GM21447 (cell line): ENCODE results near the gene GUSB.
"Not testable (repeated sequence)": the region's sequence is repeated elsewhere in the genome, so short reads cannot be mapped to it uniquely, and the experiment has no call there.

ENCODE experiments used
- ATAC-seq: cut with Tn5 transposase; IDR thresholded peaks from one replicate; pipeline ENCODE4 v1.9.1; 2021; ENCODE audit not compliant: unreplicated experiment

Gene GUSB

DNA sequence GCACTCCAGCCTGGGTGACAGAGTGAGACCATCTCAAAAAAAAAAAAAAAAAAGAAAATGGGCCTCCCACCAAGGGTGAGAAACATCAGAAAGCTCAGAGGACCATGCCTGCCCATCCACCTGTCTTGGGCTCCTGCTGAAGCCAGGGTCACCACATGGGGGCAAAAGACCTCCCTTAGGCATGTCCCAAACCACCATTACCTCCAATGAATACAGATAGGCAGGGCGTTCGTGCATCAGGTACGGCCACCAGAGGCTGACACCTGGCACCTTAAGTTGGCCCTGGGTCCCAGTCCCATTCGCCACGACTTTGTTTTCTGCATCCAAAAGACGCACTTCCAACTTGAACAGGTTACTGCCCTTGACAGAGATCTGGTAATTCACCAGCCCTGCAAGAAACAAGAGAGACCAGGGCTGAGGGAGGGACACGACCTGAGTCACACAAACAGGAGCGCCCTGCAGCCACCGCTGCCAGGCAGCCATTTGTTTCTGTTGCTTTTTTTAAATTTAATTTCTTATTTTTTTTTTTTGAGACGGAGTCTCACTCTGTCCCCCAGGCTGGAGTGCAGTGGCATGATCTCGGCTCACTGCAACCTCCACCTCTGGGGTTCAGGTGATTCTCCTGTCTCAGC, 6.1 kb downstream of the GUSB start:
- no peak for ATAC-seq

DNA sequence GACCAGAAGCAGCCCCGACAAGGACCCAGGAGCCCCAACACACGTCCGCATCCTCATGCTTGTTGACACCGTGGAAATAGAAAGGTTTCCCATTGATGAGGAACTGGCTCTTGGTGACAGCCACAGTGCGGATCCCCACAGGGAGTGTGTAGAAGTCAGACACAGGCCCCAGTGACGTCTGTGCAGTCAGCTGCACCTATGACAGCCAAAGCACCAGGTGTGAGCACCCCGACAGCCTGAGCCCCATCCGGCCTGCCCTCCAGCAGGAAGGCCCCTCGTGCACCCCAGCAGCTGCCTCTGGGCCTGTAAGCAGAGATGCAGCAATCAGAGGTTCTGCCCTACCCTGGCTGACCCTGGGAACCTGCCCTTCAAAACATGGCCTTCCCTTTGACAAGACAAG, 7.1 kb downstream of the GUSB start:
- no peak for ATAC-seq

DNA sequence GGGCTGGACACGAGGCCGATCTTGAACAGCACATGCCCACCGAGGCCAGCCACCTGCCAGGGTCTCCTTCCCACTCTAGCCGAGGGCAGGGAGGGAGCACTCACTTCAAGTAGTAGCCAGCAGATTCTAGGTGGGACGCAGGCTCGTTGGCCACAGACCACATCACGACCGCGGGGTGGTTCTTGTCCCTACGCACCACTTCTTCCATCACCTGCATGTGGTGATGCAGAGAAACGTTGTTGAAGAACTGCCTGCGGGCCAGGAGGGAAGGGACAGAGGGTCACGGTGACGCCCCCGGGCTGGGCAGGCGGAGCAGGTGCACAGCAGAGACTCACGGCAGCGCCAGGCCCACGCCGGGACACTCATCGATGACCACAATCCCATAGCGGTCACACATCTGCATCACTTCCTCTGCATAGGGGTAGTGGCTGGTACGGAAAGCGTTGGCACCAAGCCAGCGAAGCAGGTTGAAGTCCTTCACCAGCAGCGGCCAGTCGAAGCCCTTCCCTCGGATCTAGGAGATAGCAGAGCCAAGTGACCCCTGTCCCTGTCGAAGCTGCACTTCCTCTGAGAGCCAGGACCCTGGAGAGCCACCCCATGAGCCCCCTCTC, 7.7 kb downstream of the GUSB start:
- no peak for ATAC-seq

DNA sequence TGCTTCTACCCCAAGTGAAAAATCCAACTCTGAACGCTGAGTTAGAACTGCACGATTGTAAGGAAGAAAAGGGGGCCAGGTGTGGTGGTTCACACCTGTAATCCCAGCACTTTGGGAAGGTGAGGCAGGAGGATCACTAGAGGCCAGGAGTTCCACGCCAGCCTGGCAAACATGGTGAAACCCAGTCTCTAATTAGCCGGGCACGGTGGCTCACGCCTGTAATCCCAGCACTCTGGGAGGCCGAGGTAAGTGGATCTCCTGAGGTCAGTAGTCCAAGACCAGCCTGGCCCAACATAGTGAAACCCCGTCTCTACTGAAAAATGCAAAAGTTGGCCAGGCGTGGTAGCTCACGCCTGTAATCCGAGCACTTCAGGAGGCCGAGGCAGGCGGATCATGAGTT, 9.0 kb downstream of the GUSB start:
- ATAC-seq: no peak

DNA sequence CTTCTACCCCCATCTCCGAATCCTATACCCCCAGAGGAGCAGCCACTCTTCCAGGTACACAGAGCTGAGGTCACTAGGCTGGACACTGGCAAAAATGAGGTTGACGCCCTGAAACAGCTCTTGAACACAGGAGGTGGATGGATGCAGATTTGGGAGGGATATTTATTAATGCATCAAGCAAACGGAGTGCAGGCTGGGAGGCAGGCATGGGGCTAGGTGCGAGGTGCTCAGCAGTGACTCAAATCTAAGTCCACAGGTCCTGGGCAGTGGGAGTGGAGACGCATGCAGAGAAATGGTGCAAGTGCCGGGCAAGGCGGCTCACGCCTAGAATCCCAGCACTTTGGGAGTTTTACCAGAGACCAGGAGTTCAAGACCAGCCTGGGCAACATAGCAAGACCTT, 11.0 kb downstream of the GUSB start:
- ATAC-seq: no peak

DNA sequence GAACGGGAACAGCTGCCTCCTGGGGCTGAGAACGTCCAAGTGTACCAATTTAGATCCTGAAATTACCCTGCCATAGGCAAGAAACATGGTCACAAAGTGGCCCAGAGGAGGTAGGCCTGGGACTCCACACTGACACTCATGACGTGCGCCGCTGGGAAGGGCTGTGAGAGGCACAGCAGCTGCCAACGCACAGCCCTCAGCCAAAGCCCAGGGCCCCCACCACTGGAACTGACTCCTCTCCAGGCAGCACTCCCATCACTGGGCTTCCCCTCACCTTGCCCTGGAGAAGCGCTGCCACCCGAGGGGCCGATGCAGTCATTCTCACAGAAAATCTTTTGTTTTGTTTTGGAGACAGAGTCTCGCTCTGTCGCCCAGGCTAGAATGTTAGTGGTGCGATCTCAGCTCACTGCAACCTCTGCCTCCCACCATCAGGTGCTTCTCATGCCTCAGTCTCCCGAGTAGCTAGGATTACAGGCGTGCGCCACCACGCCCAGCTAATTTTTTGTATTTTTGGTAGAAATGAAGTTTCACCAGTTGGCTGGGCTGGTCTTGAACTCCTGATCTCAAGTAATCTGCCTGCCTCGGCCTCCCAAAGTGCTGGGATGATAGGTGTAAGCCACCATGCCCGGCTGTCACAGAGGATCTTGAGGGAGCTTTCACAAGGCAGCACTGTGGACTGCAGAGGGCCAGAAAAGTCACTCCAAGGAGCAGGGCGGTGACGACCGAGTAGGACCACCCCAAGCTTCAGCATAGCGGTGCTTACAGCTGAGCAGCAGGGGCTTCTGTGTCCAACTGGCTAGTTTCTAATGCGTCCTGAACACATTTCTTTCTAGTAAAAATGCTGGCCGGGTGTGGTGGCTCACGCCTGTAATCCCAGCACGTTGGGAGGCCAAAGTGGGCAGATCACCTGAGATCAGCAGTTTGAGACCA, 13.5 kb downstream of the GUSB start:
- no peak for ATAC-seq

DNA sequence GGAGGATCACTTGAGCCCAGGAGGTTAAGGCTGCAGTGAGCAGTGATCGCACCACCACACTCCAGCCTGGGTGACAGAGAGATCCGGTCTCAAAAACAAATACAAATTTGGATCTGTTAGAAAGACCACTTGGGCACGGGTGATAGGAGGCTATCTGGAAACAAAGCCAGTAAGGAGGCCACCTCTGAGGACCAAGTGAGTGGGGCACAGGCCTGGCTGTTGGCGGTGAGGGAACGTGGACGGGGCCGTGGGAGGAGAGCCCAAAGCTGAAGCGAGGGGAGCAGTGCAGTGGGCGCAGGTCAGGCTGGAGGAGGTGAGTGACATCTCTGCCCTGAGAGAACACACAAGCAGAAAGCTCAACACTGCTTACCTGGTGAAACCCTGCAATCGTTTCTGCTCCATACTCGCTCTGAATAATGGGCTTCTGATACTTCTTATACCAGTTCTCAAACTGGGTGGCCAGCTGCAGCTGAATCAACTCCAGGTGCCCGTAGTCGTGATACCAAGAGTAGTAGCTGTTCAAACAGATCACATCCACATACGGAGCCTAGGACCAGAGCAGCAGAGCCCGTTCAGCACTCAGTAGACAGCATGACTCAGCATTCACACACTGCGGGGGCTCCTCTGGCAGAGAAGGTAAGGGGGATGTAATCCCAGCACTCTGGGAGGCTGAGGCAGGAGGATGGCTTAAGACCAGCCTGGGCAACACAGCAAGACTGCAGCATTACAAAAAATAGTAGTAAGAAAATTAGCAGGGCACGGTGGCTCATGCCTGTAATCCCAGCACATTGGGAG, 14.5 kb downstream of the GUSB start:
- ATAC-seq: no peak

DNA sequence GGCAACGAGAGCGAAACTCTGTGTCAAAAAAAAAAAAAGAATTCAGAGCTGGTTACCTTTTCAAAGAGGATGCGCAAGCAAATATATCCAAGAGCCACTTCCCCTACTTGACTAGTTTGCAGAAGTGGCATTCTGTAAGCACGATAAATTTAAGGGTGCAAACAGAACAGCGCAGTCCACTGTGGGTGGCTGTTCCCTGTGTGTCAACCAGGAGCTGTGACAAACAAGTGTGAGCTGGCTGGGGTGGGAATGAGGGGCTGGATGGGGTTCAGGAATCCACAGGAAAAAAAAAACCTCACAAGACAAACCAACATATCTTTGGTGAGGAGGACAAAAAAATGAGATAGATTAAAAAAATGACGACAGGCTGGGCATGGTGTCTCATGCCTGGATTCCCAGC, 15.9 kb downstream of the GUSB start:
- no peak for ATAC-seq

DNA sequence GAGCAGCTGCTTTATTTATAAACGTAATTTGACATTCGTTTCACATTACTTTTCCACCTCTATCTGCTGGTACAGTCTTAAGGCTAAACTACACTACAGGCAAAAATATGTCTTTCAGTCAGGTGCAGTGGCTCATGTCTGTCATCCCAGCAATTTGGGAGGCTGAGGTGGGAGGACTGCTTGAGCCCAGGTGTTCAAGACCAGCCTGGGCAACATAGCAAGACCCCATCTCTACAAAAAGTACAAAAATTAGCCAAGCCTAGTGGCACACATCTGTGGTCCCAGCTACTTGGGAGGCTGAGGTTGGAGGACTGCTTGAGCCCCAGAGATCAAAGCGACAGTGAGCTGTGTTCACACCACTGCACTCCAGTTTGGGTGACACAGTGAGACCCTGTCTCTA, 17.3 kb downstream of the GUSB start:
- not testable (repeated sequence) for ATAC-seq

DNA sequence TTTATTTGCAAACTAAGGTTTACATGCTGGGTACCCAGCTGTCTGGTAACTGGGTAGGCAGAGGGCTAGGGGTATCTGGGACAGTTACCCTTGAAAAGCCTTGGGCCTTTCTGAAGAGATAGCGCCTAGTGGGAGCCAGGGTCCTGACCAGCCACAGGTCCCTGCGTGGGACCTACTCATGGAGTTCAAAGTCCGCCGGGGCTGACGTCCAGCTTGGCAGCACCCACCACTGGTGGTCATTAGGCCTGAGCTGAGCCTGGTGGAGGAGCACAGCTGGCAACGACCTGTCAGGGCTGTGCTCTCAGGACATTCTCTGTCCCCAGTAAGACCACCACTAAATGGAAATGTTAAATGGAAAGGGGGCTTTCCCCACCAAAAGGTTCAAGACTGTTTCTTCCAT, 20.0 kb downstream of the GUSB start:
- no peak for ATAC-seq

DNA sequence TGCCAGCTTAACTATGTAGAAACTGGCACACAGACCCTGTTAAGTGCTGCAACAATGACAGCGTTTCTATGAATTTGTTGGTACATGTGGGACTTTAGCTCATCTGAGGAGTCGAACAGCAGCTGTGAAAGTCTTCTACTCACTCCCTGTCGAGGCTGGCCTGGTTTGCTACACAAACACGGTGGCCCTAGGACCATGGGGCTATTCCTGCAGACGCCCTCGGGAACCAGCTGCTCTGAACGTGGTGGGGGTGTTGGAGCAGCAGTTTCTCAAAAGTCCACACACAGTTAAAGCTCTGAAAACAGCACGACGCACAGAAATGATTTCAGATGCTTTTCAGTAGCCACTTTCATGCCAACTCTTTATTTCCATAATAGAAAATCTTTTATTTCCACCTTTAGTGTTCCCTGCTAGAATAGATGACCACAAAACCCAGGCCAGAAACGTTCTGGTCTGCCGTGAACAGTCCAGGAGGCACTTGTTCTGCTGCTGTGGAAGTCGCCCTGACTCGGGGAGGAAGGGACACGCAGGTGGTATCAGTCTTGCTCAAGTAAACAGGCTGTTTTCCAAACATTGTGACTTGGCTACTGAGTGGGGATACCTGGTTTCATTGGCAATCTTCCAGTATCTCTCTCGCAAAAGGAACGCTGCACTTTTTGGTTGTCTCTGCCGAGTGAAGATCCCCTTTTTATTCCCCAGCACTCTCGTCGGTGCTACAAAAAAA, 21.5 kb downstream of the GUSB start:
- no peak for ATAC-seq

DNA sequence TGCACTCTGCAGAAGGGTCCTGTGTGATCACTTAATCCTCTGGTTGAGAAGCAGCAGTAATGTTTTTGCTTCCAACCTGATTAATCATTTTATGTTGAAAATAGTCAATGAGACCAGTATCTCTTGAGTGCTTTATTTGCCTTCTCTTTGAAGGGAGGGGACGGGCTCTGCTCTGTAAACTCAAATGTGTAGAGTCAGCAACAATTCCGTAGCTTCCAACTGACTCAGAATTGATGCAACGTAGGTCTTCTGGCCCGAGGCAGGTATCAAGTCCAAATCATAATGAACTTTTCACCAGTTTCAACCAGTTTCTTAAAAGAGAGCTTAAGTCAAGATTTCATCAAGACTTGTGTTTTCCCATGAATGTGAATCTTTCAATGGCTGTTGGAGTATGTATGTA, 26.3 kb downstream of the GUSB start:
- no peak for ATAC-seq

DNA sequence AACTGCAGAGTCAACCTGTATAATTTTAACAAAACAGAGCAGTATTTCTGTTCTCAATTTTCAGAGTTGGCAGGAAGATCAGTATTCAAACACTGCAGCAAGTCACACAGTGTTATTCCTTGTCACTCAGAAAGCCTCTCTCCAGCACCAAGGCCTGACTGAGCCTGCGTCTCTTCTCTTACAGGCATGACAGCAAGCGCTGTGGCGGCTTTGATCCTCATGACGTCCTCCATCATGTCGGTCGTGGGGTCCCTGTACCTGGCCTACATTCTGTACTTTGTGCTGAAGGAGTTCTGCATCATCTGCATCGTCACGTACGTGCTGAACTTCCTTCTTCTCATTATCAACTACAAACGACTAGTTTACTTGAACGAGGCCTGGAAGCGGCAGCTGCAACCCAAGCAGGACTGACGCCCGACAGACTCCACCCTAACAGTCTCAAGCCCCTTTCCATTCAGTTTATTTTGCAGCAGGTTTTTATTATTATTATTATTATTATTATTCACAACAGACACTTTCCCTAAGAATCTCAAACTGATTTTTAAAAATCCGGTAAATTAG, 28.0 kb downstream of the GUSB start:
- ATAC-seq: no peak

DNA sequence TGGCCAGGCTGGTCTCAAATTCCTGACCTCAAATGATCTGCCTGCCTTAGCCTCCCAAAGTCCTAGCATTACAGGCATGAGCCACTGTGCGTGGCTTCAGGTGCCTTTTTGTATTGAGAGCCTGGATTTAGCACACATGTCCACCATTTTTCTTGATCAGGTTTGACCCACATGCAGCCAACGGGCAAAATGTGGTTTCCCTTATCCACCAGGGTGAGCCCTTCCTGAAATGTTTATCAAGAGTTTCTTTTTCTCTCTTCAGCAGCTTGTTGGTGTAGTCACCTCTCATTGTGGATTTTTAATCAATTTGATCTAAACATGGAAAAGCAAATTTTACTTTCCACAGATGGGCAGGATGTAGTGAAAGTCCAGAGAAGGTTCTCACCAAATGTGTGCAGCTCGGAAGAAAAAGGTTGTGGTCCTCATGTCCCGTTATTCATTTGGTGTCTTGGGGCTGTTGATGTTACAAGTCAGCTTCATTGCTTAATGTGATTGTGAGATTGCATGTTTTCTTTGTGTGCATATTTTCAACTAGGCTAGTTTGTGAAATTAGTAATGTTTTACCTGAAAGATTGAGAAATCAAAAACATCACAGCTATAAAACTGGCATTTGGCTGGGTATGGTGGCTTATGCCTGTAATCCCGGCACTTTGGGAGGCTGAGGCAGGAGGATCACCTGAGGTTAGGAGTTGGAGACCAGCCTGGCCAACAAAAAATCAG, 28.9 kb downstream of the GUSB start:
- no peak for ATAC-seq

DNA sequence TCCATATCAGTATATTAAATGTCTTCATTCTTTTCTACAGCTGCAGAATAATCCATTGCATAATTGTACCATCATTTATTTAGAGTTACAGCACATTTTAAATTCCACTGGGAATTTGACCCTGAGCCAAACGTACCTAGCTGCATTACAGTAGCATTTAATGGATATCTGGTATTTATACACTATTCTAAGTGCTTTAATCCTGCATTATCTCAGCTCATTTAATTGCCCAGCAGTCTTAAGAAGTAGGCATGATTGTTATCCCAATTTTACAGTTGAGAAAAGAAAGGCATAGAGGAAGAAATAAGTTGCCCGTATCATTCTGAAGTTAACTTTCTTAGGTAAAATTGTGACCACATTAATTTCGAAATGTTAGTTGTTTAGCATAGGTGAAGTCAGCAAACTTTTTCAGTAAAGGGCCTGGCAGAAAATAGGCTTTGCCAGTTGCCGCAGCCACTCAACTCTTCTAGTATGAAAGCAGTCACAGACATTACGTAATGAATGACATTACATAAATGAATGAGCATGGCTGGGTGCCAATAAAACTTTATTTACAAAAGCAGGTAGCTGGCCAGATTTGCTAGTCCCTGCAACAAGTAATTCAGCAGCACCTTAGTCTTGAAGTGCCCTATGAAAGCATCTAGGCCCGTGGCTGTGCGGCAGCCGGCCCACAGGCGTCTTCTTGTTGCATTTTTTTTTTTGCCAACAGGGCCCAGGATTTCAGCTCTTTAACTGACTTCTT, 30.0 kb downstream of the GUSB start:
- no peak for ATAC-seq

DNA sequence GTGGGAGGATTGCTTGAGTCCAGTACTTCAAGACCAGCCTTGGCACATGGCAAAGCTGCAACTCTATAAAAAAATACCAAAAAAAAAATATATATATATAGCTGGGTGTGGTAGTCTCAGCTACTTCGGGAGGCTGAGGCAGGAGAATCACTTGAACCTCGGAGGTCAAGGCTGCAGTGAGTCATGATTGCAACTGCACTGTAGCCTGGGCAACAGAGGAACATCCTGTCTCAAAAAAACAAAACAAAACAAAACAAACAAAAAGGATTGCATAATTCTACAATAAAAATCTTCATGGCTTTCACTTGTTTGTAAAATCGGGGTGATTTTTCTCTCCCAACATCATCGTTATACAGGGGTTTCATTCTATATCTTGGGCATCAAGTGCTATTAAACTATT, 35.1 kb downstream of the GUSB start:
- ATAC-seq: no peak

DNA sequence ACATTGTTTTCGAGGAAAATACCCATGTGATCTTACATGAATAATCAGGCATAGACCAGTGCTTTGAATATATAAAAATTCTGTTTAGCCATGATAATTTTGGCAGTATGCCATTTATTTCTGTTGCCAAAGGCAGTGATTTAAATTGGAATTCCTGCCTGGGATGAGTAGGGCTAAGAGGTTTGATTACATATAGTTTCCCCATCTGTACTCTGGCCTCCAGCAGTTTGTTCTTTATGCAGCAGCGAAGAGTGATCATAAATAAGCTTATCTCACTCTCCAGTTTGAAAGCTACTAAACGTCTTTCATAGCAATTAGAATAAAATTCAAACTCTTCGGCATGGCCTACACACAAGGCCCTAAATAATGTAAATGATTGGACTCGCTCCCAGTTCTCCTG, 36.2 kb downstream of the GUSB start:
- not testable (repeated sequence) for ATAC-seq

DNA sequence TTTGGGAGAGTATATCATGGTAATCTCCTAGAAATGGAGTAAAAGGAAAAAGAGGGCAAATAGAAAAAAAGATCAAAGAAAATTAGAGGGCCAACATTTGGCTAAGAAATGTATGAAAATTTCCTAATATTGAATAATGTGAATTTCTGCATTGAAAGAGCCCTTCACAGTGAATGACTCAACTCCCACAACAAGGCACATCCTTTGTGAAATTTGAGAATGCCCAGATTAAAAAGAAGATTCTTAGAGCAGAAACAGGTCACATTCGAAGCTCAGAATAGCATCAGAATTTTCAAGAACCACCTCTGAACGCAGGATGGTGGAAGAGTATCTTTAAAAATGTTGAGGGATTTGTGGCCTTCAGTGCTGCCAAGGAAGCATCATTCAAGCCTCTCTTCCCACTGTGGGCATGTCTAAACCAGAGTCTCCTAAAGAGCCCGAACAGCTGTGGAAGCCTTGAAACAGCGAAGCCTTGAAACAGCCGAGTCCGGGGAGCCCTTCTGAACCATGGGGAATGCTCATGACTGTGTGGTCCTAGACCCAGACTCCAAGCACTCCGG, 43.6 kb downstream of the GUSB start:
- no peak for ATAC-seq

DNA sequence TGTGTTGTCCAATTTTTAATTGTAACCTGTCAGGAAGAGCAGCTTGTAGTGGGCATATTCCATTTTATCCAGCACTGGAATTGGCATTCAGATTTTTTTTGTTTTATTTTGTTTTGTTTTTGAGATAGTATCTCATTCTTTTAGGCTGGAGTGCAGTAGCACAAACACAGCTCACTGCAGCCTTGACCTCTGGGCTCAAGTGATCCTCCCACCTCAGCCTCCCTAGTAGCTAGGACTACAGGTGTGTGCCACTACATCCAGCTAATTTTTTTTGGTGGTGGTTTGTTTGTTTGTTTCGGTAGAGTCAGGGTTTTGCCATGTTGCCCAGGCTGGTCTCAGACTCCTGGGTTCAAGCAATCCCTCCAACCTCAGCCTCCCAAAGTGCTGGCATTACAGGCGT, 44.7 kb downstream of the GUSB start:
- no peak for ATAC-seq
